PC-9 (cell line): ENCODE data around the gene ASB15. TPM values are rescaled to one million over a fixed set of nuclear protein-coding genes. Genes with fewer than 3 reads are reported as not detected.

ENCODE experiments used
- BruUV-seq: library from RNA; stranded (reverse); fragments of 400-500 nt; replicated peaks from 2 replicates; lab custom pipeline; 2021; lab: Mats Ljungman, UMichigan
- CTCF ChIA-PET: fragments of 300-600 bp; sonication (Branson Sonifier 250); formaldehyde crosslinking; loops from one replicate; lab custom pipeline; 2022; ENCODE audit warnings: antibody characterized with exemption; lab: Charles Lee
- POLR2A ChIA-PET: fragments of 300-600 bp; sonication (Branson Sonifier 250); formaldehyde crosslinking; loops from one replicate; lab custom pipeline; 2022; ENCODE audit warnings: antibody characterized with exemption; ENCODE audit not compliant: unreplicated experiment; lab: Charles Lee
- DNase-seq, 2 experiments: peaks; one replicate each; pipeline versions ENCODE4 v3.0.0 to v3.0.0-alpha.2; 2015 to 2022; ENCODE audit warnings: mixed read lengths in 1 of 2
- H2AFZ ChIP-seq: fragments of 200-600 bp; sonication (generic); 2 replicates; pipeline ENCODE4 v1.8.1; 2017; ENCODE audit warnings: antibody characterized with exemption
- H3F3A ChIP-seq: fragments of 200-600 bp; sonication (generic); 2 replicates; pipeline ENCODE4 v1.8.1; 2017; ENCODE audit warnings: antibody characterized with exemption, mild to moderate bottlenecking, low read depth; ENCODE audit not compliant: insufficient read depth
- H3K27ac ChIP-seq: fragments of 200-600 bp; sonication (generic); 2 replicates; pipeline ENCODE4 v1.6.1; 2016; ENCODE audit warnings: mixed run types
- H3K27me3 ChIP-seq: fragments of 200-600 bp; sonication (generic); 2 replicates; pipeline ENCODE4 v1.6.1; 2016; ENCODE audit warnings: low read depth, mixed run types; ENCODE audit not compliant: insufficient read depth
- H3K36me3 ChIP-seq: fragments of 200-600 bp; sonication (generic); 2 replicates; pipeline ENCODE4 v1.6.1; 2016; ENCODE audit warnings: low read depth, mixed run types
- H3K4me1 ChIP-seq: fragments of 200-600 bp; sonication (generic); replicated peaks from 2 replicates; pipeline ENCODE4 v1.6.1; 2016; ENCODE audit warnings: mixed run types; ENCODE audit not compliant: insufficient read depth
- H3K4me2 ChIP-seq: fragments of 200-600 bp; sonication (generic); 2 replicates; pipeline ENCODE4 v1.6.1; 2017; ENCODE audit warnings: mixed run types
- H3K4me3 ChIP-seq: fragments of 200-600 bp; sonication (generic); 2 replicates; pipeline ENCODE4 v1.6.1; 2016; ENCODE audit warnings: mixed run types
- H3K79me2 ChIP-seq: fragments of 200-600 bp; sonication (generic); 2 replicates; pipeline ENCODE4 v1.6.1; 2017; ENCODE audit warnings: low read depth, mixed run types
- H3K9me2 ChIP-seq: fragments of 200-600 bp; sonication (generic); 2 replicates; pipeline ENCODE4 v1.8.1; 2017; ENCODE audit warnings: mild to moderate bottlenecking; ENCODE audit not compliant: insufficient read depth
- H3K9me3 ChIP-seq: fragments of 200-600 bp; sonication (generic); 2 replicates; pipeline ENCODE4 v1.8.1; 2016; ENCODE audit warnings: low read depth; ENCODE audit not compliant: insufficient read depth
- H4K20me1 ChIP-seq: fragments of 200-600 bp; sonication (generic); 2 replicates; pipeline ENCODE4 v1.8.1; 2017; ENCODE audit not compliant: insufficient read depth
- EZH2 ChIP-seq: fragments of 200-600 bp; sonication (generic); IDR thresholded peaks from 2 replicates; pipeline ENCODE4 v1.8.0; 2017; ENCODE audit warnings: antibody characterized with exemption, low read depth
- intact Hi-C: fragments of 100-400 bp; cut with micrococcal nuclease; formaldehyde crosslinking; loops from one replicate; pipeline ENCODE4 v1.10.0; 2022; ENCODE audit not compliant: unreplicated experiment
- total RNA-seq: library from RNA; stranded (reverse); gene quantifications from 2 replicates; pipeline ENCODE4 v1.2.3, GENCODE V29; 2021
- TF ChIP-seq, protein P1 (sequence below): fragments of 200-600 bp; sonication (generic); conservative IDR thresholded peaks from 2 replicates; pipeline ENCODE4 v1.6.1; 2017; ENCODE audit warnings: mixed run types, antibody characterized with exemption, mild to moderate bottlenecking, moderate library complexity

The ASB15 gene
- total RNA-seq, 1 experiment from 2014 or later: not detected

- no peaks in the 10 kb centered on the region for H3K36me3 ChIP-seq
- H3K27me3 ChIP-seq: no peaks in the 10 kb centered on the region
- TF ChIP-seq, protein P1, sequence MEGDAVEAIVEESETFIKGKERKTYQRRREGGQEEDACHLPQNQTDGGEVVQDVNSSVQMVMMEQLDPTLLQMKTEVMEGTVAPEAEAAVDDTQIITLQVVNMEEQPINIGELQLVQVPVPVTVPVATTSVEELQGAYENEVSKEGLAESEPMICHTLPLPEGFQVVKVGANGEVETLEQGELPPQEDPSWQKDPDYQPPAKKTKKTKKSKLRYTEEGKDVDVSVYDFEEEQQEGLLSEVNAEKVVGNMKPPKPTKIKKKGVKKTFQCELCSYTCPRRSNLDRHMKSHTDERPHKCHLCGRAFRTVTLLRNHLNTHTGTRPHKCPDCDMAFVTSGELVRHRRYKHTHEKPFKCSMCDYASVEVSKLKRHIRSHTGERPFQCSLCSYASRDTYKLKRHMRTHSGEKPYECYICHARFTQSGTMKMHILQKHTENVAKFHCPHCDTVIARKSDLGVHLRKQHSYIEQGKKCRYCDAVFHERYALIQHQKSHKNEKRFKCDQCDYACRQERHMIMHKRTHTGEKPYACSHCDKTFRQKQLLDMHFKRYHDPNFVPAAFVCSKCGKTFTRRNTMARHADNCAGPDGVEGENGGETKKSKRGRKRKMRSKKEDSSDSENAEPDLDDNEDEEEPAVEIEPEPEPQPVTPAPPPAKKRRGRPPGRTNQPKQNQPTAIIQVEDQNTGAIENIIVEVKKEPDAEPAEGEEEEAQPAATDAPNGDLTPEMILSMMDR: no peak
- TF ChIP-seq EZH2: no peak
- intact Hi-C loops: no loop called here
- no TSS peak for BruUV-seq
- no peak overlapping the region for H3K4me2 ChIP-seq
- no peak overlapping the region for H3K27ac ChIP-seq
- no peaks in the 10 kb centered on the region for H3F3A ChIP-seq
- H4K20me1 ChIP-seq: no peaks in the 10 kb centered on the region
- peaks cover 12% of the 10 kb centered on the region; the same call in 1 of the 2 replicates for H3K79me2 ChIP-seq
- CTCF ChIA-PET: interaction anchor here (0.6 kb wide), 1 partner anchor 283 kb away, joined by 5 read pairs; no protein-coding TSS in a partner anchor
- H3K9me3 ChIP-seq: no peaks in the 10 kb centered on the region
- H3K4me1 ChIP-seq: peaks cover 10% of the 10 kb centered on the region; the same call in 1 of the 2 replicates
- 0 out of 2 replicates have a peak, but pooled peaks cover under 1% of the 10 kb centered on the region for H3K9me2 ChIP-seq
- no peak overlapping the region for H3K4me3 ChIP-seq
- DNase-seq: no peak
- H2AFZ ChIP-seq: no peak overlapping the region
- POLR2A ChIA-PET: no interaction called here
Observed at GRCh38 chr7:123553159-123553558, 48.5 kb upstream of the ASB15 start.

- H4K20me1 ChIP-seq: no peaks in the 10 kb centered on the region
- H3K9me3 ChIP-seq: no peaks in the 10 kb centered on the region
- H3F3A ChIP-seq: no peaks in the 10 kb centered on the region
- no TSS peak for BruUV-seq
- TF ChIP-seq, protein P1: no peak
- no peak for TF ChIP-seq EZH2
- DNase-seq: no peak
- H3K27ac ChIP-seq: no peak overlapping the region
- ChIA-PET CTCF (no interaction called here), POLR2A (no interaction called here)
- H3K4me1 ChIP-seq: peaks cover 10% of the 10 kb centered on the region; the same call in 1 of the 2 replicates
- H3K27me3 ChIP-seq: no peaks in the 10 kb centered on the region
- H3K9me2 ChIP-seq: peaks cover 8% of the 10 kb centered on the region; the same call in 1 of the 2 replicates
- H2AFZ ChIP-seq: no peak overlapping the region
- H3K4me2 ChIP-seq: no peak overlapping the region
- no peak overlapping the region for H3K4me3 ChIP-seq
- intact Hi-C loops: no loop called here
- H3K36me3 ChIP-seq: no peaks in the 10 kb centered on the region
- peaks cover 12% of the 10 kb centered on the region; the same call in 1 of the 2 replicates for H3K79me2 ChIP-seq
Observed at GRCh38 chr7:123555484-123555883, 46.1 kb upstream of the ASB15 start.

DNA sequence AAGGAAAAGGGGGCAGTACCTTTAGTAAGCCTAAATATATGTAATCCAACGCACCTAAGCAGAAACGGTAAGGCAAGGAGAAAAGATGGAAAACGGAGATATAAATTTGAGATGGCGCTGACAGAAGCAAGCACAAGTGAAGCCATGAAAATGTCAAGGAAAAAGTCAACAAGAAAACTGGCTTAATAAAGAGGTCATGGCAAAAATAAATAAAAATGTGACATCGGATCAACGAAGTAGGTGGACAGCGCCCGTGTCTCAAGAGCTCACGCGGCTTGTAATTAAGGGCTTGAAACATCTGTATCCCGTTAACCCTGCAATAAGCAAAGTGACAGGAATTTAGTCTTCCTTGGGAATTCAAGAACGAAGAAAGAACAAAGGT, 44.6 kb upstream of the ASB15 start:
- CTCF ChIA-PET: interaction anchor here (0.5 to 1.3 kb wide), 3 partner anchors 44 to 368 kb away, joined by 3 to 10 read pairs (median 3); no protein-coding TSS in a partner anchor
- H2AFZ ChIP-seq: peak overlapping the region; percentile 99
- H3K27ac ChIP-seq: peak overlapping the region; percentile 31; the same call in 1 of the 2 replicates
- H4K20me1 ChIP-seq: no peaks in the 10 kb centered on the region
- no peak for TF ChIP-seq EZH2
- TF ChIP-seq, protein P1: no peak
- peak overlapping the region; percentile 82 for H3K4me3 ChIP-seq
- H3K9me2 ChIP-seq: peaks cover 8% of the 10 kb centered on the region; the same call in 1 of the 2 replicates
- peak in 1 of 2 experiments; percentile 12 for DNase-seq
- intact Hi-C loops: loop anchor here (1.0 kb wide), 1 partner anchor 23 kb away; the partner anchor contains the start of gene IQUB
- H3K4me2 ChIP-seq: peak overlapping the region; percentile 79
- POLR2A ChIA-PET: interaction anchor here (0.5 to 0.7 kb wide), 2 partner anchors 23 to 78 kb away, joined by 3 to 20 read pairs; partner anchors contain the start of gene IQUB
- no peaks in the 10 kb centered on the region for H3F3A ChIP-seq
- no peaks in the 10 kb centered on the region for H3K27me3 ChIP-seq
- BruUV-seq: no TSS peak
- H3K36me3 ChIP-seq: no peaks in the 10 kb centered on the region
- H3K4me1 ChIP-seq: peaks cover 10% of the 10 kb centered on the region; the same call in 1 of the 2 replicates
- peaks cover 12% of the 10 kb centered on the region; the same call in 1 of the 2 replicates for H3K79me2 ChIP-seq
- H3K9me3 ChIP-seq: no peaks in the 10 kb centered on the region
